Measurements from ENCODE around the gene SPDYC. TPM values are rescaled to one million over a fixed set of nuclear protein-coding genes. Genes with fewer than 3 reads are reported as not detected.

SPDYC gene
- total and polyA plus RNA-seq, 2 of the 13 experiments (the other 11 are each of a cell fraction or from before 2014, with no cell fraction given) = 0.15 to 0.33 TPM

- TF ChIP-seq, protein P1, sequence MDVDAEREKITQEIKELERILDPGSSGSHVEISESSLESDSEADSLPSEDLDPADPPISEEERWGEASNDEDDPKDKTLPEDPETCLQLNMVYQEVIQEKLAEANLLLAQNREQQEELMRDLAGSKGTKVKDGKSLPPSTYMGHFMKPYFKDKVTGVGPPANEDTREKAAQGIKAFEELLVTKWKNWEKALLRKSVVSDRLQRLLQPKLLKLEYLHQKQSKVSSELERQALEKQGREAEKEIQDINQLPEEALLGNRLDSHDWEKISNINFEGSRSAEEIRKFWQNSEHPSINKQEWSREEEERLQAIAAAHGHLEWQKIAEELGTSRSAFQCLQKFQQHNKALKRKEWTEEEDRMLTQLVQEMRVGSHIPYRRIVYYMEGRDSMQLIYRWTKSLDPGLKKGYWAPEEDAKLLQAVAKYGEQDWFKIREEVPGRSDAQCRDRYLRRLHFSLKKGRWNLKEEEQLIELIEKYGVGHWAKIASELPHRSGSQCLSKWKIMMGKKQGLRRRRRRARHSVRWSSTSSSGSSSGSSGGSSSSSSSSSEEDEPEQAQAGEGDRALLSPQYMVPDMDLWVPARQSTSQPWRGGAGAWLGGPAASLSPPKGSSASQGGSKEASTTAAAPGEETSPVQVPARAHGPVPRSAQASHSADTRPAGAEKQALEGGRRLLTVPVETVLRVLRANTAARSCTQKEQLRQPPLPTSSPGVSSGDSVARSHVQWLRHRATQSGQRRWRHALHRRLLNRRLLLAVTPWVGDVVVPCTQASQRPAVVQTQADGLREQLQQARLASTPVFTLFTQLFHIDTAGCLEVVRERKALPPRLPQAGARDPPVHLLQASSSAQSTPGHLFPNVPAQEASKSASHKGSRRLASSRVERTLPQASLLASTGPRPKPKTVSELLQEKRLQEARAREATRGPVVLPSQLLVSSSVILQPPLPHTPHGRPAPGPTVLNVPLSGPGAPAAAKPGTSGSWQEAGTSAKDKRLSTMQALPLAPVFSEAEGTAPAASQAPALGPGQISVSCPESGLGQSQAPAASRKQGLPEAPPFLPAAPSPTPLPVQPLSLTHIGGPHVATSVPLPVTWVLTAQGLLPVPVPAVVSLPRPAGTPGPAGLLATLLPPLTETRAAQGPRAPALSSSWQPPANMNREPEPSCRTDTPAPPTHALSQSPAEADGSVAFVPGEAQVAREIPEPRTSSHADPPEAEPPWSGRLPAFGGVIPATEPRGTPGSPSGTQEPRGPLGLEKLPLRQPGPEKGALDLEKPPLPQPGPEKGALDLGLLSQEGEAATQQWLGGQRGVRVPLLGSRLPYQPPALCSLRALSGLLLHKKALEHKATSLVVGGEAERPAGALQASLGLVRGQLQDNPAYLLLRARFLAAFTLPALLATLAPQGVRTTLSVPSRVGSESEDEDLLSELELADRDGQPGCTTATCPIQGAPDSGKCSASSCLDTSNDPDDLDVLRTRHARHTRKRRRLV (CRISPR knock-in tag; IDR thresholded peaks at IDR 0.05) = no peak
- TF ChIP-seq HDAC1 (CRISPR knock-in tag; IDR thresholded peaks at IDR 0.05) = peak; percentile 79
- TF ChIP-seq PCBP2 (optimal IDR thresholded peaks at IDR 0.05; ENCODE audit: low read depth, low read length, poor library complexity, severe bottlenecking) = no peak
- TF ChIP-seq ZNF564 (CRISPR knock-in tag; IDR thresholded peaks at IDR 0.05) = no peak
- no peak for TF ChIP-seq ZNF563 (CRISPR knock-in tag; IDR thresholded peaks at IDR 0.05)
- TF ChIP-seq, protein P2, sequence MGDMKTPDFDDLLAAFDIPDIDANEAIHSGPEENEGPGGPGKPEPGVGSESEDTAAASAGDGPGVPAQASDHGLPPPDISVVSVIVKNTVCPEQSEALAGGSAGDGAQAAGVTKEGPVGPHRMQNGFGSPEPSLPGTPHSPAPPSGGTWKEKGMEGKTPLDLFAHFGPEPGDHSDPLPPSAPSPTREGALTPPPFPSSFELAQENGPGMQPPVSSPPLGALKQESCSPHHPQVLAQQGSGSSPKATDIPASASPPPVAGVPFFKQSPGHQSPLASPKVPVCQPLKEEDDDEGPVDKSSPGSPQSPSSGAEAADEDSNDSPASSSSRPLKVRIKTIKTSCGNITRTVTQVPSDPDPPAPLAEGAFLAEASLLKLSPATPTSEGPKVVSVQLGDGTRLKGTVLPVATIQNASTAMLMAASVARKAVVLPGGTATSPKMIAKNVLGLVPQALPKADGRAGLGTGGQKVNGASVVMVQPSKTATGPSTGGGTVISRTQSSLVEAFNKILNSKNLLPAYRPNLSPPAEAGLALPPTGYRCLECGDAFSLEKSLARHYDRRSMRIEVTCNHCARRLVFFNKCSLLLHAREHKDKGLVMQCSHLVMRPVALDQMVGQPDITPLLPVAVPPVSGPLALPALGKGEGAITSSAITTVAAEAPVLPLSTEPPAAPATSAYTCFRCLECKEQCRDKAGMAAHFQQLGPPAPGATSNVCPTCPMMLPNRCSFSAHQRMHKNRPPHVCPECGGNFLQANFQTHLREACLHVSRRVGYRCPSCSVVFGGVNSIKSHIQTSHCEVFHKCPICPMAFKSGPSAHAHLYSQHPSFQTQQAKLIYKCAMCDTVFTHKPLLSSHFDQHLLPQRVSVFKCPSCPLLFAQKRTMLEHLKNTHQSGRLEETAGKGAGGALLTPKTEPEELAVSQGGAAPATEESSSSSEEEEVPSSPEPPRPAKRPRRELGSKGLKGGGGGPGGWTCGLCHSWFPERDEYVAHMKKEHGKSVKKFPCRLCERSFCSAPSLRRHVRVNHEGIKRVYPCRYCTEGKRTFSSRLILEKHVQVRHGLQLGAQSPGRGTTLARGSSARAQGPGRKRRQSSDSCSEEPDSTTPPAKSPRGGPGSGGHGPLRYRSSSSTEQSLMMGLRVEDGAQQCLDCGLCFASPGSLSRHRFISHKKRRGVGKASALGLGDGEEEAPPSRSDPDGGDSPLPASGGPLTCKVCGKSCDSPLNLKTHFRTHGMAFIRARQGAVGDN (CRISPR knock-in tag; IDR thresholded peaks at IDR 0.05) = peak; percentile 89
- TF ChIP-seq ZBTB7B (CRISPR knock-in tag; IDR thresholded peaks at IDR 0.05) = peak; percentile 66; the same call in 1 of the 2 replicates
- no peak for TF ChIP-seq TAF15 (IDR thresholded peaks at IDR 0.05; ENCODE audit: low read depth, low read length, poor library complexity, severe bottlenecking)
- TF ChIP-seq NFKB2 (CRISPR knock-in tag; IDR thresholded peaks at IDR 0.05; ENCODE audit: borderline replicate concordance) = peak; percentile 33; the same call in 1 of the 2 replicates
- TF ChIP-seq JARID2 (CRISPR knock-in tag; IDR thresholded peaks at IDR 0.05; ENCODE audit: insufficient replicate concordance) = no peak
- 0 out of 2 replicates have a peak, but pooled peaks have one; percentile 22 for TF ChIP-seq AKNA (CRISPR knock-in tag; IDR thresholded peaks at IDR 0.05; ENCODE audit: borderline replicate concordance)
- no peak for TF ChIP-seq POLR2AphosphoS2 (IDR thresholded peaks at IDR 0.05; ENCODE audit: low read depth, low read length)
- TF ChIP-seq ZNF335 (CRISPR knock-in tag; IDR thresholded peaks at IDR 0.05) = 0 out of 2 replicates have a peak, but pooled peaks have one; percentile 18
Observed at GRCh38 chr11:65165410-65166317, 4.4 kb upstream of the SPDYC start (continued).

Measured in HepG2 (cell line).